Stimulated activated CD4-positive, alpha-beta T cell treated with anti-CD3 and anti-CD28 coated beads, Interleukin-4, amount 100 ng/mL, for 24 hours (primary cell): ENCODE data around the gene CYP4F11.
"Not testable (repeated sequence)": the region's sequence is repeated elsewhere in the genome, so short reads cannot be mapped to it uniquely, and the experiment has no call there.

Experiments used
- DNase-seq: peaks from one replicate; pipeline ENCODE4 v3.0.0-alpha.2; 2020

Gene CYP4F11

GRCh38 chr19:15934332-15935078 is at the start of gene CYP4F11:
Gene CYP4F11, minus strand, starts transcription at chr19:15934529. Its CDS starts 121 bp downstream, at chr19:15934408.
- DNase-seq, result no peak

- DNase-seq, result no peak
Observed at GRCh38 chr19:15979293-15979692, 45.0 kb upstream of the CYP4F11 start.

- no peak for DNase-seq
Observed at GRCh38 chr19:15977690-15978089, 43.4 kb upstream of the CYP4F11 start.

- no peak for DNase-seq
Observed at GRCh38 chr19:15976836-15977689, 42.7 kb upstream of the CYP4F11 start.

GRCh38 chr19:15974856-15975255 is 40.5 kb upstream of the CYP4F11 start:
- no peak for DNase-seq

- DNase-seq, result not testable (repeated sequence)
Observed at GRCh38 chr19:15972043-15972442, 37.7 kb upstream of the CYP4F11 start.

- DNase-seq, result no peak
Observed at GRCh38 chr19:15971224-15971780, 37.0 kb upstream of the CYP4F11 start.

- DNase-seq, result no peak
Observed at GRCh38 chr19:15964231-15964630, 29.9 kb upstream of the CYP4F11 start.

- DNase-seq, result no peak
Observed at GRCh38 chr19:15962319-15962718, 28.0 kb upstream of the CYP4F11 start.

GRCh38 chr19:15954820-15955219 is 20.5 kb upstream of the CYP4F11 start:
- DNase-seq, result no peak

GRCh38 chr19:15948223-15949058 is 14.1 kb upstream of the CYP4F11 start, which contains the start of gene OR10H4:
Gene OR10H4, plus strand, starts transcription at chr19:15949008. Its CDS starts 0 bp downstream, at chr19:15949008.
- no peak for DNase-seq

- DNase-seq, result no peak
Observed at GRCh38 chr19:15945301-15945700, 11.0 kb upstream of the CYP4F11 start.

- DNase-seq, result no peak
Observed at GRCh38 chr19:15944401-15944800, 10.1 kb upstream of the CYP4F11 start.

- DNase-seq, result no peak
Observed at GRCh38 chr19:15937771-15938170, 3.4 kb upstream of the CYP4F11 start.

GRCh38 chr19:15936950-15937349 is 2.6 kb upstream of the CYP4F11 start:
- DNase-seq, result no peak

- no peak for DNase-seq
Observed at GRCh38 chr19:15936173-15936572, 1.8 kb upstream of the CYP4F11 start.

GRCh38 chr19:15935167-15935702 is 906 bp upstream of the CYP4F11 start:
- no peak for DNase-seq

- not testable (repeated sequence) for DNase-seq
Observed at GRCh38 chr19:15933761-15934331, 483 bp downstream of the CYP4F11 start.

- no peak for DNase-seq
Observed at GRCh38 chr19:15928321-15928720, 6.0 kb downstream of the CYP4F11 start.

GRCh38 chr19:15926484-15926883 is 7.8 kb downstream of the CYP4F11 start:
- no peak for DNase-seq

GRCh38 chr19:15923702-15924101 is 10.6 kb downstream of the CYP4F11 start:
- DNase-seq, result no peak

GRCh38 chr19:15922021-15922420 is 12.3 kb downstream of the CYP4F11 start:
- no peak for DNase-seq
